Prostate gland (tissue), 2 donors: ENCODE results near the gene DHH. TPM values are rescaled to one million over a fixed set of nuclear protein-coding genes. Genes with fewer than 3 reads are reported as not detected.

Experiments
- DNase-seq: peaks from one replicate; pipeline ENCODE4 v3.0.0-alpha.2; 2019; ENCODE audit warnings: low spot score
- H3K27ac ChIP-seq, 2 donors: fragments of 200-600 bp; sonication (generic); 2 replicates each; pipeline ENCODE4 v1.5.1; 2017 to 2019
- H3K27me3 ChIP-seq: fragments of 200-600 bp; sonication (generic); replicated peaks from 2 replicates; pipeline ENCODE4 v1.5.1; 2019; ENCODE audit not compliant: insufficient read depth
- H3K36me3 ChIP-seq, 2 donors: fragments of 200-600 bp; sonication (generic); 1 replicate in 1 of 2; 2 replicates in 1 of 2; pipeline versions ENCODE4 v1.5.1 to v1.8.1; 2017 to 2019
- H3K4me1 ChIP-seq: fragments of 200-600 bp; sonication (generic); replicated peaks from 2 replicates; pipeline ENCODE4 v1.5.1; 2019
- H3K4me3 ChIP-seq, 2 donors: fragments of 200-600 bp; sonication (generic); 2 replicates each; pipeline ENCODE4 v1.5.1; 2017 to 2019
- H3K9me3 ChIP-seq: fragments of 200-600 bp; sonication (generic); 2 replicates; pipeline ENCODE4 v1.5.1; 2017
- CTCF ChIP-seq, 4 experiments: fragments of 200-600 bp in 2 of 4; fragments of 450-650 bp in 2 of 4; sonication (generic) in 2 of 4; IDR thresholded peaks; 1 replicate in 3 of 4; 2 replicates in 1 of 4; pipeline ENCODE4 v1.5.1; 2016 to 2019; ENCODE audit warnings: antibody characterized with exemption in 4 of 4, mild to moderate bottlenecking in 2 of 4, moderate library complexity in 2 of 4
- POLR2A ChIP-seq: fragments of 450-650 bp; IDR thresholded peaks from one replicate; pipeline ENCODE4 v1.6.1; 2016; ENCODE audit warnings: antibody characterized with exemption, mild to moderate bottlenecking
- POLR2AphosphoS5 ChIP-seq: sonication (generic); formaldehyde crosslinking; IDR thresholded peaks from one replicate; pipeline ENCODE4 v1.6.1; 2017; ENCODE audit warnings: antibody characterized with exemption
- WGBS: methylation state at CpG from one replicate; pipeline ENCODE4 v1.1.5; 2018; 5-methylcytosine and 5-hydroxymethylcytosine counted together
- intact Hi-C: fragments of 100-400 bp; cut with DNase I; formaldehyde crosslinking; loops from one replicate; pipeline ENCODE4 v1.14.2; 2022
- total RNA-seq, 2 donors: library from RNA; depleted of rRNA; stranded (reverse); fragments of >200 nt; gene quantifications; one replicate each; pipeline ENCODE4 v1.1.0, GENCODE V29; 2016

Gene DHH
- total RNA-seq, 2 donors from 2014 or later, result 0.18 to 114 TPM

- no peak for DNase-seq
- intact Hi-C loops, result loop anchor here (2.0 to 10.0 kb wide), 3 partner anchors 32 to 146 kb away; partner anchors contain the start of gene TUBA1A
- no peak for TF ChIP-seq CTCF (IDR thresholded peaks at IDR 0.05)
- H3K4me1 ChIP-seq, result peaks cover 5% of the 10 kb centered on the region
- no peak overlapping the region for H3K4me3 ChIP-seq
- H3K27me3 ChIP-seq, result peaks cover 27% of the 10 kb centered on the region
- no peak overlapping the region for H3K27ac ChIP-seq
- 69% methylated on average over 6 of the region's 6 CpGs for WGBS
- H3K36me3 ChIP-seq, result no peaks in the 10 kb centered on the region
- no peaks in the 10 kb centered on the region for H3K9me3 ChIP-seq
These were observed 5.7 kb downstream of the DHH start for GRCh38 chr12:49088932-49089330.

DNA sequence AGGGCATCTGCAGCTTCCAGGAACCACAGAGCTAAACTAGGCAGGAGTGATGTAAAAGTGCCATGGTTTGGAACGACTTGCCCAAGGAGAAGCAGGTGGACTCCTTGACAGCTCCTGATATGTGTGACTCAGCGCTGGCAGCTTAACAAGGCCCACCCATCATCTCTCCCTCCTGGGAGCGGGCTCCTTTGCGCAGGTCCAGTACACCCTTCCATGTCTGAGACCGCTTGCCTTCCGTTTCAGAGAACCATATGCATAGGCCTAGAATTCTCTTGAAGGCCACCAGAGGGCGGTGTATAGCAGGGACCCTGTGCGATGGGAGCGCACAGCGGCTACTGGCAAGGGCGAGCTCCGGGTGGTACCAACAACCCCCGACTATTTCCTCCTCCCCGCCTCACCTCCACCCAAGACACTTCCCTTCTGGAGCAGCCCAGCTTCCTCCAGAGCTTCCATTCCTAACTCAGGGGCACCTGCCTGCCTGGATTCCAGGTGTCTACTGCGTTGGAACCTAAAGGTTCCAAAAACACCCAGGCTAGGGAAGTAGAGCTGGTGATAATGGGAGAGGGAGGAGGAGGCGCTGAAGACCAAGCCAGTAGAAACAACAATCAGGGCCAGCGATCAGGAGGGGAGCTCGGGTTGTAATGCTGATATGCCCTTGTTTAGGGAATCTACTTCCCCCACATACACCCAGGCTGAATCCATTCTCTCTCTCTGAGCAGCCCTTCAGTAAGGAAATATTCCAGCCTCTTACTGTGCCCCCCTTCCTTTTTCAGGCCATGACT lies 6.3 kb downstream of the DHH start:
- Histone ChIP-seq H3K36me3 (no peaks in the 10 kb centered on the region), H3K4me3 (no peak overlapping the region), H3K27me3 (peaks cover 27% of the 10 kb centered on the region), H3K27ac (no peak overlapping the region), H3K9me3 (no peaks in the 10 kb centered on the region), H3K4me1 (peaks cover 5% of the 10 kb centered on the region)
- TF ChIP-seq POLR2AphosphoS5 (peak; percentile 76), POLR2A (no peak), CTCF (IDR thresholded peaks at IDR 0.05) (peak; percentile 68 to 88 (median 80))
- intact Hi-C loops, result loop anchor here (2.0 to 10.0 kb wide), 3 partner anchors 32 to 146 kb away; partner anchors contain the start of gene TUBA1A
- DNase-seq, result peak; percentile 68
- 2% methylated on average over 18 of the region's 18 CpGs for WGBS

DNA sequence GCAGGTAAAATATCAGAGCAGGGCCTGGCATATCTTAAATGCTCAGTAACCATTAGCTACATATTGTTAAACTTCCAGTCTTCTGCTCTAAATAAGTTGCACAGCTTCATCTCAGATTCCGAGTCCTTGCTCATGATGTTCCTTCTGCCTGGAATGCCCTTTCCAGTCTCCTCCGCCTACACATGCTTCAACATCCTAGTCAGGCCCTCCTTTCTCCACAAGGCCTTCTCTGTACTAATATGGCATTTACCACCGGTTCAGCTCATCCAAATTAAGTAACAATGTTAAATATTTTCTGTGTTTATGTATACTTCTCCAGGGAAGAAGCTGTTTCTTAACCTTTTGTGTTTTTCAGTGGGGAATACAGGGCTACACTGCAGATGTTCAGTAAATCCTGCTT lies 8.5 kb downstream of the DHH start:
- Histone ChIP-seq H3K27ac (no peak overlapping the region), H3K4me3 (no peak overlapping the region), H3K9me3 (no peaks in the 10 kb centered on the region), H3K4me1 (peaks cover 5% of the 10 kb centered on the region), H3K36me3 (no peaks in the 10 kb centered on the region), H3K27me3 (peaks cover 10% of the 10 kb centered on the region)
- intact Hi-C loops, result loop anchor here (10.0 kb wide), 1 partner anchor 99 kb away; the partner anchor contains the start of gene TUBA1A
- no peak for TF ChIP-seq POLR2AphosphoS5
- no peak for TF ChIP-seq CTCF (IDR thresholded peaks at IDR 0.05)
- TF ChIP-seq POLR2A, result no peak
- DNase-seq, result no peak
- WGBS, result 52% methylated on average over 3 of the region's 3 CpGs

- Histone ChIP-seq H3K36me3 (no peaks in the 10 kb centered on the region), H3K9me3 (no peaks in the 10 kb centered on the region), H3K27ac (no peak overlapping the region), H3K4me3 (no peak overlapping the region), H3K4me1 (no peaks in the 10 kb centered on the region), H3K27me3 (peaks cover 5% of the 10 kb centered on the region)
- WGBS, result 99% methylated on average over 3 of the region's 3 CpGs
- no peak for TF ChIP-seq POLR2AphosphoS5
- TF ChIP-seq POLR2A, result no peak
- no peak for TF ChIP-seq CTCF (IDR thresholded peaks at IDR 0.05)
- intact Hi-C loops, result loop anchor here (10.0 kb wide), 1 partner anchor 100 kb away; the partner anchor contains the start of gene TUBA1A
- DNase-seq, result no peak
These were observed 10.2 kb downstream of the DHH start for GRCh38 chr12:49084438-49084837.

DNA sequence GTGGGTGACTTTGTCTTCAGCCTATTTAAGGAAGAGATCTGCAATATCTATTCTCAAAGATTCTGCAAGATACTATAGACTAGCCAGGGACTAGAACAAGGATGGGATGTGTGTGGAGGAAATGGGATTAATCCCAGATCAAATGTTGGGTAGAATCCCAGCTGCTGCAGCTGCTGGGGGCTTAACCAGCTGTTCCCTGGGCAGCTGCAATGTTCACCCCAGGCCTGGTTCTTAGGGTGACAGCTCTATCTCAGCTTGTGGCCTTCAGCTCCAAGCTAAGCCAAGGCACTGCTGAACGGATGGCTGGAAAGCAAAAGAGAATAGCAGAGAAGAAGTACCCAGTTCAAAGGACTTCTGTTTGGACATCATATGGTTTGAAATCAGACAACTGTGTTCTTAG lies 14.8 kb downstream of the DHH start:
- no peaks in the 10 kb centered on the region for H3K9me3 ChIP-seq
- H3K27me3 ChIP-seq, result no peaks in the 10 kb centered on the region
- 88% methylated on average over 1 of the region's 1 CpG for WGBS
- no peaks in the 10 kb centered on the region for H3K4me1 ChIP-seq
- intact Hi-C loops, result loop anchor here (10.0 kb wide), 1 partner anchor 105 kb away; the partner anchor contains the start of gene TUBA1A
- no peak overlapping the region for H3K4me3 ChIP-seq
- no peaks in the 10 kb centered on the region for H3K36me3 ChIP-seq
- TF ChIP-seq POLR2AphosphoS5, result no peak
- no peak for TF ChIP-seq CTCF (IDR thresholded peaks at IDR 0.05)
- no peak for TF ChIP-seq POLR2A
- H3K27ac ChIP-seq, result no peak overlapping the region
- no peak for DNase-seq
